Gastroesophageal sphincter (tissue), 3 donors: Measurements from ENCODE around the gene MFN1.

Experiments
- EP300 ChIP-seq: sonication (generic); formaldehyde crosslinking; IDR thresholded peaks from one replicate; pipeline ENCODE4 v1.6.1; 2017; ENCODE audit warnings: antibody characterized with exemption, mild to moderate bottlenecking
- POLR2A ChIP-seq, 2 donors: fragments of 450-650 bp; IDR thresholded peaks; one replicate each; pipeline ENCODE4 v1.6.1; 2017; ENCODE audit warnings: antibody characterized with exemption in 2 of 2, mild to moderate bottlenecking in 2 of 2, moderate library complexity in 1 of 2
- POLR2AphosphoS5 ChIP-seq: sonication (generic); formaldehyde crosslinking; IDR thresholded peaks from one replicate; pipeline ENCODE4 v1.6.1; 2017; ENCODE audit warnings: antibody characterized with exemption
- TF ChIP-seq, protein P1 (sequence below), 4 experiments: fragments of 200-600 bp in 2 of 4; fragments of 450-650 bp in 2 of 4; sonication (generic) in 1 of 4; IDR thresholded peaks; one replicate each; pipeline ENCODE4 v1.5.1; 2017 to 2019; ENCODE audit warnings: antibody characterized with exemption in 4 of 4, mild to moderate bottlenecking in 2 of 4, moderate library complexity in 2 of 4

DNA sequence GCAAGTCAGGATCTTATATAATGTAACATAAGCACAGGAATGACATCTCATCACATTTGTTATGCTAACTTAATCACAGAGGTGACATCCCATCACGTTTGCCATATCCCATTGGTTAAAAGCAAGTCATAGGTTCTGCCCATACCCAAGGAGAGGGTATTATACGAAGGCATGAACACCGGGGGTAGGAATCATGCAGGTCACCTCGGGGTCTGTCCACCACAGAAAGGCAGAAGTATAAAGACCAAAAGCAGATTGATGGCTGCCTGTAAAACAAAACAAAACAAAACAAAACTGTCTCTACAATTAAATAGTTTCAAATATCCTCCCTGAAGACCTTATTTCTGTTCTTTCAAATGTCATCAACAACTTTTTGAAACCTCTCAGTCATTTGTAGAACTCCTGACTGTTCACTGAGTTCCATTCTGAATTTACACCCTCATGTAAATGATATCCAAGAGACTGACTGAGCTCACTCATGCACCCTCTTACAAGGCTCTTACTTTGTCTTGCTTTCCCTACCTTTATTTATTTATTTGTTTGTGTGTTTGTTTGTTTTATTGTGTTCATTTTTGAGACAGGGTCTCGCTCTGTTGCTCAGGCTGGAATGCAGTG is 47.4 kb upstream of the MFN1 start:
- TF ChIP-seq, protein P1, sequence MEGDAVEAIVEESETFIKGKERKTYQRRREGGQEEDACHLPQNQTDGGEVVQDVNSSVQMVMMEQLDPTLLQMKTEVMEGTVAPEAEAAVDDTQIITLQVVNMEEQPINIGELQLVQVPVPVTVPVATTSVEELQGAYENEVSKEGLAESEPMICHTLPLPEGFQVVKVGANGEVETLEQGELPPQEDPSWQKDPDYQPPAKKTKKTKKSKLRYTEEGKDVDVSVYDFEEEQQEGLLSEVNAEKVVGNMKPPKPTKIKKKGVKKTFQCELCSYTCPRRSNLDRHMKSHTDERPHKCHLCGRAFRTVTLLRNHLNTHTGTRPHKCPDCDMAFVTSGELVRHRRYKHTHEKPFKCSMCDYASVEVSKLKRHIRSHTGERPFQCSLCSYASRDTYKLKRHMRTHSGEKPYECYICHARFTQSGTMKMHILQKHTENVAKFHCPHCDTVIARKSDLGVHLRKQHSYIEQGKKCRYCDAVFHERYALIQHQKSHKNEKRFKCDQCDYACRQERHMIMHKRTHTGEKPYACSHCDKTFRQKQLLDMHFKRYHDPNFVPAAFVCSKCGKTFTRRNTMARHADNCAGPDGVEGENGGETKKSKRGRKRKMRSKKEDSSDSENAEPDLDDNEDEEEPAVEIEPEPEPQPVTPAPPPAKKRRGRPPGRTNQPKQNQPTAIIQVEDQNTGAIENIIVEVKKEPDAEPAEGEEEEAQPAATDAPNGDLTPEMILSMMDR (IDR thresholded peaks at IDR 0.05): no peak
- no peak for TF ChIP-seq POLR2A (IDR thresholded peaks at IDR 0.05)
- TF ChIP-seq POLR2AphosphoS5: no peak
- no peak for TF ChIP-seq EP300
